ENCODE measurements around the gene POLR1D. TPM values are rescaled to one million over a fixed set of nuclear protein-coding genes. Genes with fewer than 3 reads are reported as not detected.

The POLR1D gene
- polyA plus RNA-seq, 1 donor (not counting 4 experiments of a cell fraction or from before 2014, with no cell fraction given): 235 TPM

DNA sequence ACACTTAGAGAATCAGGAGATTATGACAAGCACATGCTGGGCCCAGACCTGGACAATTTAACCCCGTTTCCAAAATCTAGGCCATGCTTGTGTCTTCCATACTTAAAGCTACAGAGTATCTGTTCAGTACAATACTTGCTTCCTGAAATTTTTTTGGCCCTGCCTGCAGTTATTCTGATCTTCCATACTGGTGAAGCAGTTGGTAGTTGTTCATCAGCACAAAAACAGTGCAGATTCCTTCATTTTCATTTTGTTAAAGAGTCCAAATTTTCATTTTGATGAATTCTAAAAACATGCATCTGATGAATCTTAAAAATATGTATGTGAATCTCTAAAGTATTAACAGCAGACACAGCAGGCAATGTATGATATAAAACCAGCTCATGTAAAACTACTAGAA is 49.2 kb downstream of the POLR1D start:
- Histone ChIP-seq H3K4me2 (ENCODE audit: control insufficient read depth, extremely low read depth, insufficient read depth, low read depth, low read length) (no peak overlapping the region), H3K9me1 (ENCODE audit: control insufficient read depth, extremely low read depth, insufficient read depth, low read length) (no peaks in the 10 kb centered on the region), H3K79me2 (ENCODE audit: control insufficient read depth, insufficient read depth, low read length) (no peaks in the 10 kb centered on the region), H3K27ac (ENCODE audit: control insufficient read depth, insufficient read depth, low read length) (no peak overlapping the region), H3K27me3 (ENCODE audit: control insufficient read depth, extremely low read depth, insufficient read depth, low read length) (no peaks in the 10 kb centered on the region), H4K20me1 (ENCODE audit: control insufficient read depth, extremely low read depth, insufficient read depth, low read length) (no peaks in the 10 kb centered on the region), H3K4me3 (ENCODE audit: control insufficient read depth in 2 of 3, extremely low read depth in 1 of 3, insufficient read depth in 2 of 3, low read depth in 1 of 3, low read length in 3 of 3) (no peak overlapping the region), H3K9me3 (ENCODE audit: control insufficient read depth, low read depth, low read length) (no peaks in the 10 kb centered on the region), H3K4me1 (ENCODE audit: control insufficient read depth, extremely low read depth, insufficient read depth, low read length) (no peaks in the 10 kb centered on the region), H3K9ac (ENCODE audit: control insufficient read depth, extremely low read depth, insufficient read depth, low read length) (no peak overlapping the region), H3K36me3 (ENCODE audit: control insufficient read depth in 2 of 2, extremely low read depth in 1 of 2, insufficient read depth in 2 of 2, low read length in 2 of 2) (peaks cover under 1 to 2% of the 10 kb centered on the region in 2 experiments), H2AFZ (ENCODE audit: control insufficient read depth, low read length) (no peak overlapping the region)
- dilution Hi-C loops (cut with MboI; ENCODE audit: extremely low pct_ligation_motif_present, low sequenced_read_pairs): no loop called here
- TF ChIP-seq, protein P1, sequence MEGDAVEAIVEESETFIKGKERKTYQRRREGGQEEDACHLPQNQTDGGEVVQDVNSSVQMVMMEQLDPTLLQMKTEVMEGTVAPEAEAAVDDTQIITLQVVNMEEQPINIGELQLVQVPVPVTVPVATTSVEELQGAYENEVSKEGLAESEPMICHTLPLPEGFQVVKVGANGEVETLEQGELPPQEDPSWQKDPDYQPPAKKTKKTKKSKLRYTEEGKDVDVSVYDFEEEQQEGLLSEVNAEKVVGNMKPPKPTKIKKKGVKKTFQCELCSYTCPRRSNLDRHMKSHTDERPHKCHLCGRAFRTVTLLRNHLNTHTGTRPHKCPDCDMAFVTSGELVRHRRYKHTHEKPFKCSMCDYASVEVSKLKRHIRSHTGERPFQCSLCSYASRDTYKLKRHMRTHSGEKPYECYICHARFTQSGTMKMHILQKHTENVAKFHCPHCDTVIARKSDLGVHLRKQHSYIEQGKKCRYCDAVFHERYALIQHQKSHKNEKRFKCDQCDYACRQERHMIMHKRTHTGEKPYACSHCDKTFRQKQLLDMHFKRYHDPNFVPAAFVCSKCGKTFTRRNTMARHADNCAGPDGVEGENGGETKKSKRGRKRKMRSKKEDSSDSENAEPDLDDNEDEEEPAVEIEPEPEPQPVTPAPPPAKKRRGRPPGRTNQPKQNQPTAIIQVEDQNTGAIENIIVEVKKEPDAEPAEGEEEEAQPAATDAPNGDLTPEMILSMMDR (optimal IDR thresholded peaks at IDR 0.05 in 1 of 3, IDR thresholded peaks at IDR 0.05 in 1 of 3, conservative IDR thresholded peaks at IDR 0.05 in 1 of 3; ENCODE audit: extremely low read depth in 1 of 3, insufficient read depth in 2 of 3, low read length in 3 of 3): no peak
- DNase-seq (ENCODE audit: low read depth, low spot score) (no peak), FAIRE-seq (no peak)

DNA sequence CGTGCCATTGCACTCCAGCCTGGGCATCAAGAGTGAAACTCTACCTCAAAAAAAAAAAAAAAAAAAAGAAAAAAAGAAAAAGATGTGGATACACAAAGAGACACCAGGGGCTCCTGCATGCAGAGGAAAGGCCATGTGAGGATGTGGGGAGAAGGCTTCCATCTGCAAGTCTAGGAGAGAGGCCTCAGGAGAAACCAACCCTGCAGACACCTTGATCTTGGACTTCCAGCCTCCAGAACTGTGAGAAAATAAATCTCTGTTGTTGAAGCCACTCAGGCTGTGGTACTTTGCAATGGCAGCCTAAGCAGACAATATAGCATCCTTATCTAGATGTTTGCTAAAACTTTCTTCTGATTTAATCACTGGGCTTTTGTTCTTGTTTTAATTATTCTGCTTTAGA is 50.3 kb downstream of the POLR1D start:
- no peak overlapping the region for H3K4me2 ChIP-seq (ENCODE audit: control insufficient read depth, extremely low read depth, insufficient read depth, low read depth, low read length)
- no peaks in the 10 kb centered on the region for H3K27me3 ChIP-seq (ENCODE audit: control insufficient read depth, extremely low read depth, insufficient read depth, low read length)
- TF ChIP-seq, protein P1 (optimal IDR thresholded peaks at IDR 0.05 in 1 of 3, IDR thresholded peaks at IDR 0.05 in 1 of 3, conservative IDR thresholded peaks at IDR 0.05 in 1 of 3; ENCODE audit: extremely low read depth in 1 of 3, insufficient read depth in 2 of 3, low read length in 3 of 3): no peak
- TF ChIP-seq EZH2 (IDR thresholded peaks at IDR 0.05; ENCODE audit: low read length): no peak
- no peak for FAIRE-seq
- H3K79me2 ChIP-seq (ENCODE audit: control insufficient read depth, insufficient read depth, low read length): no peaks in the 10 kb centered on the region
- no peaks in the 10 kb centered on the region for H3K36me3 ChIP-seq (ENCODE audit: control insufficient read depth in 2 of 2, extremely low read depth in 1 of 2, insufficient read depth in 2 of 2, low read length in 2 of 2)
- no peaks in the 10 kb centered on the region for H3K9me3 ChIP-seq (ENCODE audit: control insufficient read depth, low read depth, low read length)
- H2AFZ ChIP-seq (ENCODE audit: control insufficient read depth, low read length): no peak overlapping the region
- no peak overlapping the region for H3K4me3 ChIP-seq (ENCODE audit: control insufficient read depth in 2 of 3, extremely low read depth in 1 of 3, insufficient read depth in 2 of 3, low read depth in 1 of 3, low read length in 3 of 3)
- H3K9me1 ChIP-seq (ENCODE audit: control insufficient read depth, extremely low read depth, insufficient read depth, low read length): no peaks in the 10 kb centered on the region
- dilution Hi-C loops (cut with MboI; ENCODE audit: extremely low pct_ligation_motif_present, low sequenced_read_pairs): no loop called here
- H3K4me1 ChIP-seq (ENCODE audit: control insufficient read depth, extremely low read depth, insufficient read depth, low read length): peaks cover 2% of the 10 kb centered on the region
- H3K27ac ChIP-seq (ENCODE audit: control insufficient read depth, insufficient read depth, low read length): no peak overlapping the region
- no peak for DNase-seq (ENCODE audit: low read depth, low spot score)
- no peaks in the 10 kb centered on the region for H4K20me1 ChIP-seq (ENCODE audit: control insufficient read depth, extremely low read depth, insufficient read depth, low read length)
- no peak overlapping the region for H3K9ac ChIP-seq (ENCODE audit: control insufficient read depth, extremely low read depth, insufficient read depth, low read length)

Other genes with a start within 250 kb of the POLR1D start
- gene GTF3A, start 197.3 kb upstream of the POLR1D start, polyA plus RNA-seq: 41.5 to 97.8 TPM (median 95.5 TPM) in 3 replicates
- 41.4 to 58.0 TPM (median 56.1 TPM) in 3 replicates for gene MTIF3, start 171.3 kb upstream of the POLR1D start, polyA plus RNA-seq
- gene LNX2, start 1.4 kb upstream of the POLR1D start, polyA plus RNA-seq: 12.1 to 17.0 TPM (median 14.4 TPM) in 3 replicates
- not detected in 3 replicates for gene GSX1, start 170.6 kb downstream of the POLR1D start, polyA plus RNA-seq